HCT116 (cell line): ENCODE data around the gene RAB3GAP1. TPM values are rescaled to one million over a fixed set of nuclear protein-coding genes. Genes with fewer than 3 reads are reported as not detected.

Source experiments
- ATAC-seq: fragments of 200-7000 bp; cut with Tn5 transposase; 2 replicates; pipeline ENCODE4 v1.9.1; 2020; ENCODE audit warnings: mild to moderate bottlenecking, moderate library complexity
- BruUV-seq: library from RNA; stranded (reverse); fragments of 400-500 nt; replicated peaks from 2 replicates; lab custom pipeline; 2021; lab: Mats Ljungman, UMichigan
- CTCF ChIA-PET: fragments of 300-600 bp; sonication (Branson Sonifier 250); formaldehyde crosslinking; loops from one replicate; lab custom pipeline; 2021; ENCODE audit warnings: antibody characterized with exemption; lab: Charles Lee
- POLR2A ChIA-PET: fragments of 300-600, 350-600 bp; sonication (Branson Sonifier 250); formaldehyde crosslinking; loops from one replicate; lab custom pipeline; 2021; ENCODE audit warnings: antibody characterized with exemption; lab: Charles Lee
- RAD21 ChIA-PET, 2 experiments: fragments of 300-600 bp; sonication (Branson Sonifier 250); formaldehyde crosslinking; loops; one replicate each; lab custom pipeline; 2023; ENCODE audit warnings: low total read pairs in 2 of 2; ENCODE audit not compliant: uncharacterized antibody in 2 of 2, unreplicated experiment in 2 of 2, low non-redundant PET in 1 of 2; lab: Charles Lee
- DNase-seq: peaks from one replicate; pipeline ENCODE4 v3.0.0-alpha.2; 2010; ENCODE audit warnings: low read depth, low spot score
- H2AFZ ChIP-seq: fragments of 200-600 bp; shearing (Covaris generic), sonication (generic); 2 replicates; pipeline ENCODE4 v1.6.1; 2017; ENCODE audit warnings: low read depth, mixed run types, mixed read lengths, antibody characterized with exemption, low read length; ENCODE audit not compliant: poor library complexity, severe bottlenecking
- H3K27ac ChIP-seq: 2 replicates; pipeline ENCODE4 v1.5.1; 2012; ENCODE audit warnings: low read depth, low read length
- H3K27me3 ChIP-seq: fragments of 200-600 bp; sonication (generic); 2 replicates; pipeline ENCODE4 v1.6.1; 2016; ENCODE audit warnings: mixed run types, low read length, mixed read lengths; ENCODE audit not compliant: insufficient read depth
- H3K36me3 ChIP-seq, 2 experiments: fragments of 200-500 bp in 1 of 2; fragments of 200-600 bp in 1 of 2; sonication (Bioruptor generic) in 1 of 2; sonication (generic) in 1 of 2; 2 replicates each; pipeline versions ENCODE4 v1.5.1 to v1.6.1; 2014 to 2016; ENCODE audit warnings: low read length in 2 of 2, inconsistent platforms in 1 of 2, mixed read lengths in 1 of 2, mixed run types in 1 of 2; ENCODE audit not compliant: insufficient read depth in 2 of 2, control insufficient read depth in 1 of 2
- H3K4me1 ChIP-seq, 2 experiments: fragments of 200-600 bp in 1 of 2; sonication (generic) in 1 of 2; 2 replicates each; pipeline versions ENCODE4 v1.5.1 to v1.6.1; 2012 to 2017; ENCODE audit warnings: low read length in 2 of 2, inconsistent platforms in 1 of 2, mild to moderate bottlenecking in 1 of 2, mixed read lengths in 1 of 2, mixed run types in 1 of 2, moderate library complexity in 1 of 2; ENCODE audit not compliant: insufficient read depth in 2 of 2, control insufficient read depth in 1 of 2
- H3K4me2 ChIP-seq: fragments of 200-600 bp; sonication (generic); 2 replicates; pipeline ENCODE4 v1.6.1; 2017; ENCODE audit warnings: mixed run types, low read length, mixed read lengths
- H3K4me3 ChIP-seq, 2 experiments: fragments of 200-600 bp in 1 of 2; sonication (generic) in 1 of 2; replicated peaks in 1 of 2; 2 replicates each; pipeline ENCODE4 v1.5.1; 2011 to 2016; ENCODE audit warnings: low read length in 2 of 2, control low read depth in 1 of 2, low read depth in 1 of 2, mild to moderate bottlenecking in 1 of 2, mixed read lengths in 1 of 2, mixed run types in 1 of 2
- H3K79me2 ChIP-seq: fragments of 200-600 bp; sonication (generic); 2 replicates; pipeline ENCODE4 v1.6.1; 2017; ENCODE audit warnings: mild to moderate bottlenecking, mixed run types, low read length, moderate library complexity, mixed read lengths; ENCODE audit not compliant: insufficient read depth
- H3K9ac ChIP-seq: fragments of 200-600 bp; sonication (generic); 2 replicates; pipeline ENCODE4 v1.6.1; 2016; ENCODE audit warnings: low read length, mixed read lengths
- H3K9me2 ChIP-seq: fragments of 200-600 bp; sonication (generic), shearing (Covaris generic); 2 replicates; pipeline ENCODE4 v1.6.1; 2017; ENCODE audit warnings: mixed run types, mild to moderate bottlenecking, moderate library complexity; ENCODE audit not compliant: insufficient read depth
- H3K9me3 ChIP-seq, 2 experiments: fragments of 200-500 bp in 1 of 2; fragments of 200-600 bp in 1 of 2; sonication (Bioruptor generic) in 1 of 2; sonication (generic) in 1 of 2; 2 replicates each; pipeline ENCODE4 v1.6.1; 2014 to 2017; ENCODE audit warnings: low read length in 2 of 2, mixed read lengths in 2 of 2, inconsistent platforms in 1 of 2, low read depth in 1 of 2, mild to moderate bottlenecking in 1 of 2, mixed run types in 1 of 2, moderate library complexity in 1 of 2; ENCODE audit not compliant: control insufficient read depth in 1 of 2, insufficient read depth in 1 of 2
- H4K20me1 ChIP-seq: fragments of 200-600 bp; sonication (generic), shearing (Covaris generic); 2 replicates; pipeline ENCODE4 v1.6.1; 2017; ENCODE audit warnings: mixed run types, mild to moderate bottlenecking, moderate library complexity; ENCODE audit not compliant: insufficient read depth
- ATF3 ChIP-seq: IDR thresholded peaks from 2 replicates; pipeline ENCODE4 v1.6.1; 2012
- CBX3 ChIP-seq: IDR thresholded peaks from 2 replicates; pipeline ENCODE4 v1.6.1; 2012; ENCODE audit warnings: low read depth
- CEBPB ChIP-seq: IDR thresholded peaks from 2 replicates; pipeline ENCODE4 v1.6.1; 2012; ENCODE audit warnings: low read depth
- EGR1 ChIP-seq: IDR thresholded peaks from 2 replicates; pipeline ENCODE4 v1.6.1; 2012; ENCODE audit warnings: low read depth
- EZH2phosphoT487 ChIP-seq: fragments of 200-600 bp; IDR thresholded peaks from 2 replicates; pipeline ENCODE4 v1.6.1; 2018; ENCODE audit warnings: antibody characterized with exemption, borderline replicate concordance
- FOSL1 ChIP-seq: IDR thresholded peaks from 2 replicates; pipeline ENCODE4 v1.6.1; 2012; ENCODE audit warnings: low read depth
- JUND ChIP-seq: IDR thresholded peaks from 2 replicates; pipeline ENCODE4 v1.6.1; 2012
- POLR2A ChIP-seq: IDR thresholded peaks from 2 replicates; pipeline ENCODE4 v1.7.0; 2011; ENCODE audit warnings: borderline replicate concordance; ENCODE audit not compliant: insufficient read depth, insufficient read length; ENCODE audit errors: extremely low read depth
- POLR2AphosphoS5 ChIP-seq: IDR thresholded peaks from 2 replicates; pipeline ENCODE4 v1.6.1; 2011; ENCODE audit warnings: mild to moderate bottlenecking, low read depth, low read length, moderate library complexity
- RAD21 ChIP-seq: IDR thresholded peaks from 2 replicates; pipeline ENCODE4 v1.6.1; 2012; ENCODE audit warnings: low read depth, mild to moderate bottlenecking
- REST ChIP-seq: IDR thresholded peaks from 2 replicates; pipeline ENCODE4 v1.6.1; 2012; ENCODE audit warnings: low read depth
- SIN3A ChIP-seq: IDR thresholded peaks from 2 replicates; pipeline ENCODE4 v1.6.1; 2012; ENCODE audit warnings: low read depth
- TCF7L2 ChIP-seq: IDR thresholded peaks from 2 replicates; pipeline ENCODE4 v1.7.0; 2011; ENCODE audit warnings: borderline replicate concordance, inconsistent platforms; ENCODE audit not compliant: insufficient read depth, insufficient read length; ENCODE audit errors: extremely low read depth
- YY1 ChIP-seq: IDR thresholded peaks from 2 replicates; pipeline ENCODE4 v1.6.1; 2011; ENCODE audit warnings: low read length, low read depth, moderate library complexity, mild to moderate bottlenecking; ENCODE audit not compliant: insufficient replicate concordance; ENCODE audit errors: extremely low read depth
- ZBTB33 ChIP-seq: IDR thresholded peaks from 2 replicates; pipeline ENCODE4 v1.6.1; 2011; ENCODE audit warnings: mild to moderate bottlenecking, low read length, moderate library complexity; ENCODE audit not compliant: insufficient replicate concordance; ENCODE audit errors: extremely low read depth
- ZFX ChIP-seq: fragments of 450-650 bp; IDR thresholded peaks from 2 replicates; pipeline ENCODE4 v1.6.1; 2017
- intact Hi-C: fragments of 100-400 bp; cut with micrococcal nuclease; formaldehyde crosslinking; loops from 2 replicates; pipeline ENCODE4 v1.10.0; 2022
- total RNA-seq: library from RNA; stranded (reverse); gene quantifications from one replicate; pipeline ENCODE4 v1.2.1, GENCODE V29; 2021; ENCODE audit not compliant: unreplicated experiment

Gene RAB3GAP1
- total RNA-seq, 1 experiment from 2014 or later = 38.5 TPM

- Histone ChIP-seq H3K4me2 (no peak overlapping the region), H3K9me3 (no peaks in the 10 kb centered on the region), H3K4me1 (no peaks in the 10 kb centered on the region), H3K9ac (no peak overlapping the region), H3K27ac (no peak overlapping the region), H3K9me2 (no peaks in the 10 kb centered on the region), H2AFZ (no peak overlapping the region), H3K4me3 (no peak overlapping the region), H3K79me2 (no peaks in the 10 kb centered on the region), H3K27me3 (no peaks in the 10 kb centered on the region), H4K20me1 (peaks cover 3% of the 10 kb centered on the region; the same call in 1 of the 2 replicates), H3K36me3 (no peaks in the 10 kb centered on the region)
- ChIA-PET POLR2A (no interaction called here), RAD21 (no interaction called here), CTCF (no interaction called here)
- ATAC-seq (no peak), DNase-seq (no peak)
- TF ChIP-seq JUND = no peak
- no peak for TF ChIP-seq POLR2AphosphoS5
- no peak for TF ChIP-seq YY1
- no peak for TF ChIP-seq EZH2phosphoT487
- TF ChIP-seq EGR1 = no peak
- TF ChIP-seq ATF3 = no peak
- no peak for TF ChIP-seq SIN3A
- TF ChIP-seq CEBPB = no peak
- TF ChIP-seq FOSL1 = no peak
- no peak for TF ChIP-seq CBX3
- intact Hi-C loops = no loop called here
- no TSS peak for BruUV-seq
Measured at GRCh38 chr2:135113322-135113721, 61.2 kb downstream of the RAB3GAP1 start.

- intact Hi-C loops = no loop called here
- Histone ChIP-seq H3K27me3 (no peaks in the 10 kb centered on the region), H3K27ac (no peak overlapping the region), H3K9me3 (no peaks in the 10 kb centered on the region), H3K9ac (no peak overlapping the region), H3K79me2 (no peaks in the 10 kb centered on the region), H3K4me2 (no peak overlapping the region), H3K4me3 (no peak overlapping the region), H3K36me3 (no peaks in the 10 kb centered on the region), H3K4me1 (no peaks in the 10 kb centered on the region), H2AFZ (no peak overlapping the region), H4K20me1 (no peaks in the 10 kb centered on the region), H3K9me2 (no peaks in the 10 kb centered on the region)
- BruUV-seq = no TSS peak
- no peak for ATAC-seq
- ChIA-PET CTCF (no interaction called here), POLR2A (no interaction called here), RAD21 (no interaction called here)
- DNase-seq = no peak
- TF ChIP-seq JUND (no peak), RAD21 (no peak), SIN3A (no peak), REST (no peak), TCF7L2 (no peak), POLR2AphosphoS5 (no peak), YY1 (no peak), EZH2phosphoT487 (no peak), ZBTB33 (no peak), POLR2A (no peak), ZFX (no peak), EGR1 (no peak)
Measured at GRCh38 chr2:135119582-135119981, 67.5 kb downstream of the RAB3GAP1 start.
